Parathyroid adenoma (tissue), 2 donors: Measurements from ENCODE around the gene DOCK2.

Experiments used
- H2AFZ ChIP-seq: fragments of 300-600 bp; sonication (generic); one replicate; pipeline ENCODE4 v1.7.0; 2017; ENCODE audit warnings: antibody characterized with exemption, mild to moderate bottlenecking
- H3K27ac ChIP-seq: fragments of 300-600 bp; sonication (generic); one replicate; pipeline ENCODE4 v1.7.0; 2017
- H3K27me3 ChIP-seq: fragments of 300-600 bp; sonication (generic); one replicate; pipeline ENCODE4 v1.7.0; 2017; ENCODE audit warnings: low read length; ENCODE audit not compliant: control insufficient read depth, insufficient read depth
- H3K36me3 ChIP-seq: fragments of 300-600 bp; sonication (generic); one replicate; pipeline ENCODE4 v1.7.0; 2017; ENCODE audit warnings: low read length; ENCODE audit not compliant: control insufficient read depth, insufficient read depth
- H3K4me1 ChIP-seq: fragments of 300-600 bp; sonication (generic); one replicate; pipeline ENCODE4 v1.7.0; 2017; ENCODE audit warnings: control low read depth
- H3K4me2 ChIP-seq: fragments of 300-600 bp; sonication (generic); one replicate; pipeline ENCODE4 v1.7.0; 2017; ENCODE audit warnings: low read length
- H3K4me3 ChIP-seq: fragments of 300-600 bp; sonication (generic); one replicate; pipeline ENCODE4 v1.7.0; 2017; ENCODE audit warnings: low read depth, low read length
- H3K79me2 ChIP-seq: fragments of 300-600 bp; sonication (generic); one replicate; pipeline ENCODE4 v1.7.0; 2017; ENCODE audit warnings: control low read depth
- H3K9ac ChIP-seq: fragments of 300-600 bp; sonication (generic); one replicate; pipeline ENCODE4 v1.7.0; 2017; ENCODE audit warnings: mild to moderate bottlenecking
- H3K9me3 ChIP-seq: fragments of 300-600 bp; sonication (generic); one replicate; pipeline ENCODE4 v1.7.0; 2017; ENCODE audit warnings: low read length; ENCODE audit not compliant: control insufficient read depth
- CTCF ChIP-seq: fragments of 300-600 bp; sonication (generic); IDR thresholded peaks from one replicate; pipeline ENCODE4 v1.7.0; 2017; ENCODE audit warnings: antibody characterized with exemption, mild to moderate bottlenecking
- donor health status: primary hyperparathyroidism.

The DOCK2 gene

DNA sequence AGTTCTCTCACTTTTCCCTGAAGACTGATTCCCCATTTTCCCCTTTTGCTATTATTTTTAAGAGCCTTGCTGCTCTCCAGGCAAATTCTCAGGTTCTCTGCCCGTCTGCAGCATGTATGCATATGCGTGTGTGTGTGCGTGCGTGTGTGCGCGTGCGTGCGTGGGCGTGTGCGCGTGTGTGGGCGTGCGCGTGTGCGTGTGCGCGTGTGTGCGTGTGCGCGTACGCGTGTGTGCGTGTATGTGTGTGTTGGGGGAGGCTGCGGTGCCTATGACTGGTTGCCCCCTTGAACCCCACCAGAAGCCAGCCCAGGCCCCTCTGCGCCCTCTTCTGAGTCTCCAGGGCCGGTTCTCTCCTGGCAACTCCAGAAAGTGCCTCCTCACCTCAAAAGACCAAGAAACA is 467.6 kb downstream of the DOCK2 start:
- H2AFZ ChIP-seq = no peak overlapping the region
- TF ChIP-seq CTCF = no peak
- H3K4me1 ChIP-seq = no peaks in the 10 kb centered on the region

DNA sequence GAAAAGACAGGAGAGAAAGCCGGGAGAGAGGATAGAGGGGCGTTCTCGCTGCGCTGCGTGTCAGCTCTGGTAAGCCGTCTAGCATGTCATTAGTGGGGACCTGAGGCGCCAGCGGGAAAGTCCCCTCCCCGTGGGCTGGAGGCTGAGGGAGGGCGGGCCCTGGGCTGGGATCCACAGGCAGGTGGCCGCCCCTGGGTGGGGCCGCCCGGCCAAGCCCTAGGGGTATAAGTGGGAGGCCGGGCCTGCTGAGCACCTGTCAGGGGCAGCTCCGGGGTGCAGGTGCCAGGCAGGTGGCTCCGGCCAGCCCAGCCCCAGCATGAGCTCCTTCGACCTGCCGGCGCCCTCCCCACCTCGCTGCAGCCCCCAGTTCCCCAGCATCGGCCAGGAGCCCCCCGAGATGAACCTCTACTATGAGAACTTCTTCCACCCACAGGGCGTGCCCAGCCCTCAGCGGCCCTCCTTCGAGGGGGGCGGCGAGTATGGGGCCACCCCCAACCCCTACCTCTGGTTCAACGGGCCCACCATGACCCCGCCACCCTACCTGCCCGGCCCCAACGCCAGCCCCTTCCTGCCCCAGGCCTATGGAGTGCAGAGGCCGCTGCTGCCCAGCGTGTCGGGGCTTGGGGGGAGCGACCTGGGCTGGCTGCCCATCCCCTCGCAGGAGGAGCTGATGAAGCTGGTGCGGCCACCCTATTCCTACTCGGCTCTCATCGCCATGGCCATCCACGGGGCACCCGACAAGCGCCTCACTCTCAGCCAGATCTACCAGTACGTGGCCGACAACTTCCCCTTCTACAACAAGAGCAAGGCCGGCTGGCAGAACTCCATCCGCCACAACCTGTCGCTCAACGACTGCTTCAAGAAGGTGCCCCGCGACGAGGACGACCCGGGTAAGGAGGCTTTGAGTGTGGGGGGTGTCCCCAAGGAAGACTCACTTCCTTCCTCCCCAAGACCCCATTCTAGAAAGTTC is 468.9 kb downstream of the DOCK2 start, which contains the start of gene FOXI1:
FOXI1 (plus strand) TSS at position 256 of the 970 bp plus-strand sequence; CDS start at position 317, 61 bp downstream.
- TF ChIP-seq CTCF = no peak
- no peaks in the 10 kb centered on the region for H3K36me3 ChIP-seq
- no peak within 1 kb of the TSS for H3K4me2 ChIP-seq
- H3K9me3 ChIP-seq = no peaks in the 10 kb centered on the region
- H3K4me3 ChIP-seq = no peak within 1 kb of the TSS
- no peaks in the 10 kb centered on the region for H3K27me3 ChIP-seq
- H3K27ac ChIP-seq = no peak within 1 kb of the TSS
- no peak within 1 kb of the TSS for H2AFZ ChIP-seq
- H3K9ac ChIP-seq = no peak within 1 kb of the TSS
- no peaks in the 10 kb centered on the region for H3K4me1 ChIP-seq
- H3K79me2 ChIP-seq = no peaks in the 10 kb centered on the region

More for the DNA sequence above, 467.6 kb downstream of the DOCK2 start:
- Histone ChIP-seq H3K4me3 (no peak overlapping the region), H3K27me3 (no peaks in the 10 kb centered on the region), H3K4me2 (no peak overlapping the region), H3K9me3 (no peaks in the 10 kb centered on the region), H3K27ac (no peak overlapping the region), H3K36me3 (no peaks in the 10 kb centered on the region), H3K9ac (no peak overlapping the region), H3K79me2 (no peaks in the 10 kb centered on the region)

DNA sequence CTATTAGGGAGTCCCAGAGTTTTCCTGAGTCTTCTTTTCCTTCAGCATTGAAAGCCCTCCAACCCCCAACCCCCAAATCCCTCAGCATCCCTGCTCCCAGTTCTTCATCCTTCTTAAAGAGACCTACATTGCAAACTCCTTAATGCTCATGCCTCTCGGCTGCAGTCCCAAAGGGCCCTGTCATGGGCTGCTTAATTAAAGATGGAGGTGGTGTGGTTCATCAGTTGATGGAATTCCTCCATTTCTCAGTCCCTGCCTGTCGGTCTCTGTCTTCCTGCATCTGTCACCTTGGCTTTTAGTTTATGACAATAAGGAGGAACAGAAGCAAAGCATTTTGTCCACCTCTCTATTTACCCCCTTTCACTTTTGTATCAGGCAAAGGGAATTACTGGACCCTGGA is 470.6 kb downstream of the DOCK2 start:
- H3K27me3 ChIP-seq = no peaks in the 10 kb centered on the region

GRCh38 chr5:170108266-170108785 is 471.3 kb downstream of the DOCK2 start:
- H2AFZ ChIP-seq = no peak overlapping the region
- TF ChIP-seq CTCF = no peak
- no peaks in the 10 kb centered on the region for H3K36me3 ChIP-seq
- H3K4me2 ChIP-seq = no peak overlapping the region
- no peaks in the 10 kb centered on the region for H3K27me3 ChIP-seq
- H3K4me1 ChIP-seq = no peaks in the 10 kb centered on the region
- no peaks in the 10 kb centered on the region for H3K9me3 ChIP-seq
- no peak overlapping the region for H3K4me3 ChIP-seq
- no peaks in the 10 kb centered on the region for H3K79me2 ChIP-seq
- H3K9ac ChIP-seq = no peak overlapping the region
- no peak overlapping the region for H3K27ac ChIP-seq

More for the DNA sequence above, 470.6 kb downstream of the DOCK2 start:
- H3K36me3 ChIP-seq = no peaks in the 10 kb centered on the region
- no peak overlapping the region for H3K27ac ChIP-seq
- no peak overlapping the region for H3K9ac ChIP-seq
- H3K9me3 ChIP-seq = no peaks in the 10 kb centered on the region
- no peaks in the 10 kb centered on the region for H3K79me2 ChIP-seq
- H3K4me3 ChIP-seq = no peak overlapping the region
- TF ChIP-seq CTCF = no peak
- H3K4me1 ChIP-seq = no peaks in the 10 kb centered on the region
- H3K4me2 ChIP-seq = no peak overlapping the region
- no peak overlapping the region for H2AFZ ChIP-seq
